Measurements from ENCODE around the gene LLCFC1.

GRCh38 chr7:142962991-142963390 lies 23.7 kb downstream of the LLCFC1 start:
- TF ChIP-seq CTCF (conservative IDR thresholded peaks at IDR 0.05; ENCODE audit: low read depth in 2 of 2) (no peak), POLR2AphosphoS5 (IDR thresholded peaks at IDR 0.05; ENCODE audit: low read depth) (no peak), CREB1 (CRISPR knock-in tag; IDR thresholded peaks at IDR 0.05; ENCODE audit: low read depth) (no peak), STAT1 (IDR thresholded peaks at IDR 0.05; ENCODE audit: unreplicated experiment) (no peak), JUNB (IDR thresholded peaks at IDR 0.05; ENCODE audit: unreplicated experiment) (no peak), EZH2 (IDR thresholded peaks at IDR 0.05; ENCODE audit: low read depth, unreplicated experiment) (no peak), EZH2phosphoT487 (IDR thresholded peaks at IDR 0.05; ENCODE audit: unreplicated experiment) (no peak)
- TF ChIP-seq, protein P1, sequence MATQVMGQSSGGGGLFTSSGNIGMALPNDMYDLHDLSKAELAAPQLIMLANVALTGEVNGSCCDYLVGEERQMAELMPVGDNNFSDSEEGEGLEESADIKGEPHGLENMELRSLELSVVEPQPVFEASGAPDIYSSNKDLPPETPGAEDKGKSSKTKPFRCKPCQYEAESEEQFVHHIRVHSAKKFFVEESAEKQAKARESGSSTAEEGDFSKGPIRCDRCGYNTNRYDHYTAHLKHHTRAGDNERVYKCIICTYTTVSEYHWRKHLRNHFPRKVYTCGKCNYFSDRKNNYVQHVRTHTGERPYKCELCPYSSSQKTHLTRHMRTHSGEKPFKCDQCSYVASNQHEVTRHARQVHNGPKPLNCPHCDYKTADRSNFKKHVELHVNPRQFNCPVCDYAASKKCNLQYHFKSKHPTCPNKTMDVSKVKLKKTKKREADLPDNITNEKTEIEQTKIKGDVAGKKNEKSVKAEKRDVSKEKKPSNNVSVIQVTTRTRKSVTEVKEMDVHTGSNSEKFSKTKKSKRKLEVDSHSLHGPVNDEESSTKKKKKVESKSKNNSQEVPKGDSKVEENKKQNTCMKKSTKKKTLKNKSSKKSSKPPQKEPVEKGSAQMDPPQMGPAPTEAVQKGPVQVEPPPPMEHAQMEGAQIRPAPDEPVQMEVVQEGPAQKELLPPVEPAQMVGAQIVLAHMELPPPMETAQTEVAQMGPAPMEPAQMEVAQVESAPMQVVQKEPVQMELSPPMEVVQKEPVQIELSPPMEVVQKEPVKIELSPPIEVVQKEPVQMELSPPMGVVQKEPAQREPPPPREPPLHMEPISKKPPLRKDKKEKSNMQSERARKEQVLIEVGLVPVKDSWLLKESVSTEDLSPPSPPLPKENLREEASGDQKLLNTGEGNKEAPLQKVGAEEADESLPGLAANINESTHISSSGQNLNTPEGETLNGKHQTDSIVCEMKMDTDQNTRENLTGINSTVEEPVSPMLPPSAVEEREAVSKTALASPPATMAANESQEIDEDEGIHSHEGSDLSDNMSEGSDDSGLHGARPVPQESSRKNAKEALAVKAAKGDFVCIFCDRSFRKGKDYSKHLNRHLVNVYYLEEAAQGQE (IDR thresholded peaks at IDR 0.05; ENCODE audit: unreplicated experiment) = no peak

Data from GM23338 (cell line).